ENCODE measurements around the gene IBA57.

DNA sequence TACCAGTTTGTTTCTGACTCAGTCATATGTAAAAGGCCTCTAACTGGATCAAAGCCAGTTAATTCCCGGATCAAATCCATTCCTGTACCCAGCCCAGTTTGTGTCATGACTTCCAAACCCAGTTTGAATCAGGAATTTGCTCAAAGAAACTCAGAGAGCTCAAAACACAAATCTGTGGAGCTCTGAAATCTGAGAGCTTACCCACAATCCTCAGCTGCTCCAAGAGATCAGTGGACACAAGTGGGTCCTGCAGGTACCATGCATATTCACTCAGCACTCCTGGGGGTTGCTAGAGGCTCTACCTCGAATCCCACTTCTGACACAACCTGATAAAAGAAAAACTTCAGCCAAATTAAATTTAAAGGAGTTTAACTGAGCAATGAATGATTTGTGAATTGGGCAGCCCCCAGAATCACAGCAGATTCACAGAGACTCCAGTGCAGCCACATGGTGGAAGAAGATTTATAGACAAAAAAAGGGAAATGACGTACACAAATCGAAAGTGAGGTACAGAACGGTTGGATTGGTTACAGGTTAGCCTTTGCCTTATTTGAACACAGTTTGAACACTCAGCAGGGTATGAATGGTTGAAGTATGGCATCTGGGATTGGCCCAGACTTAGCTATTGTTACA is 44.6 kb upstream of the IBA57 start:
- TF ChIP-seq RCOR1 (IDR thresholded peaks at IDR 0.05; ENCODE audit: low read depth, low read length) (no peak), RAD21 (conservative IDR thresholded peaks at IDR 0.05 in 1 of 2, IDR thresholded peaks at IDR 0.05 in 1 of 2) (no peak), JUNB (IDR thresholded peaks at IDR 0.05) (no peak), POLR2A (IDR thresholded peaks at IDR 0.05; ENCODE audit: low read length) (no peak), RNF2 (IDR thresholded peaks at IDR 0.05; ENCODE audit: borderline replicate concordance, low read depth) (no peak), EP300 (IDR thresholded peaks at IDR 0.05) (no peak)
- TF ChIP-seq, protein P1, sequence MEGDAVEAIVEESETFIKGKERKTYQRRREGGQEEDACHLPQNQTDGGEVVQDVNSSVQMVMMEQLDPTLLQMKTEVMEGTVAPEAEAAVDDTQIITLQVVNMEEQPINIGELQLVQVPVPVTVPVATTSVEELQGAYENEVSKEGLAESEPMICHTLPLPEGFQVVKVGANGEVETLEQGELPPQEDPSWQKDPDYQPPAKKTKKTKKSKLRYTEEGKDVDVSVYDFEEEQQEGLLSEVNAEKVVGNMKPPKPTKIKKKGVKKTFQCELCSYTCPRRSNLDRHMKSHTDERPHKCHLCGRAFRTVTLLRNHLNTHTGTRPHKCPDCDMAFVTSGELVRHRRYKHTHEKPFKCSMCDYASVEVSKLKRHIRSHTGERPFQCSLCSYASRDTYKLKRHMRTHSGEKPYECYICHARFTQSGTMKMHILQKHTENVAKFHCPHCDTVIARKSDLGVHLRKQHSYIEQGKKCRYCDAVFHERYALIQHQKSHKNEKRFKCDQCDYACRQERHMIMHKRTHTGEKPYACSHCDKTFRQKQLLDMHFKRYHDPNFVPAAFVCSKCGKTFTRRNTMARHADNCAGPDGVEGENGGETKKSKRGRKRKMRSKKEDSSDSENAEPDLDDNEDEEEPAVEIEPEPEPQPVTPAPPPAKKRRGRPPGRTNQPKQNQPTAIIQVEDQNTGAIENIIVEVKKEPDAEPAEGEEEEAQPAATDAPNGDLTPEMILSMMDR (IDR thresholded peaks at IDR 0.05), result no peak
- TF ChIP-seq, protein P2, sequence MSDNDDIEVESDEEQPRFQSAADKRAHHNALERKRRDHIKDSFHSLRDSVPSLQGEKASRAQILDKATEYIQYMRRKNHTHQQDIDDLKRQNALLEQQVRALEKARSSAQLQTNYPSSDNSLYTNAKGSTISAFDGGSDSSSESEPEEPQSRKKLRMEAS (IDR thresholded peaks at IDR 0.05), result no peak
- TF ChIP-seq, protein P3, sequence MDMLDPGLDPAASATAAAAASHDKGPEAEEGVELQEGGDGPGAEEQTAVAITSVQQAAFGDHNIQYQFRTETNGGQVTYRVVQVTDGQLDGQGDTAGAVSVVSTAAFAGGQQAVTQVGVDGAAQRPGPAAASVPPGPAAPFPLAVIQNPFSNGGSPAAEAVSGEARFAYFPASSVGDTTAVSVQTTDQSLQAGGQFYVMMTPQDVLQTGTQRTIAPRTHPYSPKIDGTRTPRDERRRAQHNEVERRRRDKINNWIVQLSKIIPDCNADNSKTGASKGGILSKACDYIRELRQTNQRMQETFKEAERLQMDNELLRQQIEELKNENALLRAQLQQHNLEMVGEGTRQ (IDR thresholded peaks at IDR 0.05), result no peak

Data from A549 (cell line).